Karpas-422 (cell line): ENCODE results near the gene RASSF8. TPM values are rescaled to one million over a fixed set of nuclear protein-coding genes. Genes with fewer than 3 reads are reported as not detected.
A peak's percentile ranks its signal among the peaks of the same experiment; 100 is the strongest.

ENCODE experiments used
- DNase-seq: peaks from one replicate; pipeline ENCODE4 v3.0.0-alpha.2; 2015
- H2AFZ ChIP-seq: fragments of 200-600 bp; sonication (generic); 2 replicates; pipeline ENCODE4 v1.6.1; 2014; ENCODE audit warnings: antibody characterized with exemption, low read length, mixed read lengths
- H3K27ac ChIP-seq: fragments of 200-600 bp; sonication (generic); 2 replicates; pipeline ENCODE4 v1.5.1; 2014; ENCODE audit warnings: mild to moderate bottlenecking, low read length, moderate library complexity
- H3K27me3 ChIP-seq: fragments of 200-600 bp; sonication (generic); 2 replicates; pipeline ENCODE4 v1.6.1; 2014; ENCODE audit warnings: low read length, mixed read lengths
- H3K36me3 ChIP-seq: fragments of 200-600 bp; sonication (generic); 2 replicates; pipeline ENCODE4 v1.6.1; 2014; ENCODE audit warnings: low read length, mixed read lengths; ENCODE audit not compliant: insufficient read depth
- H3K4me1 ChIP-seq: fragments of 200-600 bp; sonication (generic); 2 replicates; pipeline ENCODE4 v1.6.1; 2014; ENCODE audit warnings: mild to moderate bottlenecking, low read length, mixed read lengths
- H3K4me2 ChIP-seq: fragments of 200-600 bp; sonication (generic); 2 replicates; pipeline ENCODE4 v1.6.1; 2014; ENCODE audit warnings: low read length, low read depth, mild to moderate bottlenecking; ENCODE audit not compliant: poor library complexity, severe bottlenecking
- H3K4me3 ChIP-seq: fragments of 200-600 bp; sonication (generic); 2 replicates; pipeline ENCODE4 v1.5.1; 2014; ENCODE audit warnings: mild to moderate bottlenecking, antibody characterized with exemption, low read length, mixed read lengths
- H3K79me2 ChIP-seq: fragments of 200-600 bp; sonication (generic); 2 replicates; pipeline ENCODE4 v1.6.1; 2014; ENCODE audit warnings: mild to moderate bottlenecking, low read length, mixed read lengths
- H3K9ac ChIP-seq: fragments of 200-600 bp; sonication (generic); 2 replicates; pipeline ENCODE4 v1.6.0; 2014; ENCODE audit warnings: low read length
- H3K9me2 ChIP-seq: fragments of 200-600 bp; sonication (generic), shearing (Covaris generic); replicated peaks from 2 replicates; pipeline ENCODE4 v1.6.0; 2014; ENCODE audit warnings: mild to moderate bottlenecking, low read length, moderate library complexity; ENCODE audit not compliant: insufficient read depth
- H3K9me3 ChIP-seq: fragments of 300-700, 200-600 bp; sonication (generic); 2 replicates; pipeline ENCODE4 v1.6.1; 2014; ENCODE audit warnings: low read length, mixed read lengths
- H4K20me1 ChIP-seq: fragments of 200-600 bp; sonication (generic); 2 replicates; pipeline ENCODE4 v1.6.1; 2014; ENCODE audit warnings: mild to moderate bottlenecking, antibody characterized with exemption, low read length, low read depth; ENCODE audit not compliant: insufficient read depth
- total RNA-seq: library from RNA; depleted of rRNA; stranded (reverse); fragments of >200 nt; shearing (Covaris generic); gene quantifications from 2 replicates; pipeline ENCODE4 v1.2.3, GENCODE V29; 2014; ENCODE audit warnings: low replicate concordance

Gene RASSF8
- total RNA-seq, 1 experiment from 2014 or later = 0.45 TPM

DNA sequence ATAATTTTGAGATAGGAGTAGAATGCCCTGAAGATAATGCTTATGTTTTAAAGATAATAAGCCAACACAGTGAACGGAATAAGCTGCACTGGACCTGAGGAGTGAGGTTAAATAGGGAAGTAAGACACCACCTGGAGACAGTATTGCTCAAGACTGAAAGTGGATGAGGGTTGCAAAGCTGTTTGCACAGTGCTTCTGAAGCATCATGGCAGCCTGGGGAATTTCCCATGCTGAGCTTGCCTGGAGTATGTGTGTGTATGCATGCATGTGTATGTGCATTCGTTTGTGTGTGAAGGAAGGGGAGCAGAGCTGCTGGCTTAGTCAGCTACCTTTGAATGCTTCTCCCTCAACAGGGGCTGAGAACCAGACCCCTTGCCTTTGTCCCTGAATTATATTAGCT lies 130.5 kb downstream of the RASSF8 start:
- DNase-seq = no peak
- H3K4me2 ChIP-seq = no peak overlapping the region
- H3K27ac ChIP-seq = no peak overlapping the region
- no peaks in the 10 kb centered on the region for H3K9me2 ChIP-seq
- H3K9ac ChIP-seq = no peak overlapping the region
- no peaks in the 10 kb centered on the region for H4K20me1 ChIP-seq
- no peak overlapping the region for H2AFZ ChIP-seq
- H3K4me1 ChIP-seq = no peaks in the 10 kb centered on the region
- no peaks in the 10 kb centered on the region for H3K36me3 ChIP-seq
- H3K9me3 ChIP-seq = no peaks in the 10 kb centered on the region
- H3K4me3 ChIP-seq = no peak overlapping the region
- H3K79me2 ChIP-seq = no peaks in the 10 kb centered on the region
- H3K27me3 ChIP-seq = no peaks in the 10 kb centered on the region

DNA sequence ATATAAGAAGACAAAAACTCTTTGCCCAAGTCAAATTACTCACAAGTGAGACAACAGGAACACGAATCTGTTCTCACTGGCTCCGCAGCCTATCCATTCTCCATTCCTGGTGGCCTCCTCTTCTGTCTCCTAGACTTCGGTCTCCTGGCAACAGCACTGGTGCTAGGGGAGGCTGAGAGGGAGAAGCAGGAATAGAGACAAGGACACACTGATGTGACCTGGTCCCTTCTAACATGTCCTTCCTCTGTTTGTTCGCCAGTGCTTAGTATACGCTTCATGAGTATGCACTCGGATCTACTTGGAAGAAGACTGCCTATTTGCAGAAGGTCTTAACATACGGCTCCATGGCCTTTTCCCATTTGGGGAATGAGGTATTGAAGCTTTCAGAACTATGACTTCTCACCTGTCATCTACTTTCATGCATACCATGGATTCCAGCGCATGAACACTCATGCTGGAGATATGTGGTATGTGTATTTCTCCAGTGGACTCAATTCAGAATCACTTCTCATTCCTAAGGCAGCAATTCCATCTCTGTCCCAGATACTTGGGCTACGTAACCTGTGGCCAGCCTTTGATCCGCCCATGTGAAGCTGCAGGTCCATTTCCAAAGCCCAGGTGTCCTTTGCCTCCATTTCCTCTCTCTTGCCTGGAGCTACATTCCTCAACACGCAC lies 132.5 kb downstream of the RASSF8 start:
- Histone ChIP-seq H2AFZ (no peak overlapping the region), H3K9me3 (no peaks in the 10 kb centered on the region), H3K4me1 (no peaks in the 10 kb centered on the region), H4K20me1 (no peaks in the 10 kb centered on the region), H3K4me2 (no peak overlapping the region), H3K4me3 (no peak overlapping the region), H3K9ac (no peak overlapping the region), H3K27me3 (no peaks in the 10 kb centered on the region), H3K79me2 (no peaks in the 10 kb centered on the region), H3K27ac (no peak overlapping the region), H3K36me3 (no peaks in the 10 kb centered on the region), H3K9me2 (no peaks in the 10 kb centered on the region)
- no peak for DNase-seq

DNA sequence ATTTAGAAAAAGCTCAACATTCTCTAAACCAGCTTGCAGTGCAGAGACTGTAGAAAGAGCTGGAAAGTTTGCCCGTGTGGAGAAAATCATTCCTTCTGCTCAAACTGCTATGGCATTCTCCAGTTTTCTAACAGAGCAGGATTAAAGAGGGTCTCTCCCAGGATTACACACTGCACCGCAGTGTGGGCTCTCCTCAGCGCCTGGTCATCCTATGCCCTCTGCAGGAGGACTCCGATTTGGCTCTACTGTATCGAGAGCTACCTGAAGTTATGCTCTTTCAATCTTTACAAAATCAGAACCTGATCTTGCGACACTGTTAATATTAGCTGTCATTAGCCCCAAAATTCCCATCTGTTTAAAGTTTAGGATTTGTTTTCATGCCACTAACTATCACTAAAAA lies 133.3 kb downstream of the RASSF8 start:
- H2AFZ ChIP-seq = no peak overlapping the region
- DNase-seq = no peak
- H3K4me2 ChIP-seq = no peak overlapping the region
- H3K4me3 ChIP-seq = no peak overlapping the region
- no peaks in the 10 kb centered on the region for H3K79me2 ChIP-seq
- H4K20me1 ChIP-seq = no peaks in the 10 kb centered on the region
- H3K27ac ChIP-seq = no peak overlapping the region
- H3K36me3 ChIP-seq = no peaks in the 10 kb centered on the region
- H3K27me3 ChIP-seq = no peaks in the 10 kb centered on the region
- H3K9me2 ChIP-seq = no peaks in the 10 kb centered on the region
- no peaks in the 10 kb centered on the region for H3K9me3 ChIP-seq
- H3K9ac ChIP-seq = no peak overlapping the region
- H3K4me1 ChIP-seq = no peaks in the 10 kb centered on the region

DNA sequence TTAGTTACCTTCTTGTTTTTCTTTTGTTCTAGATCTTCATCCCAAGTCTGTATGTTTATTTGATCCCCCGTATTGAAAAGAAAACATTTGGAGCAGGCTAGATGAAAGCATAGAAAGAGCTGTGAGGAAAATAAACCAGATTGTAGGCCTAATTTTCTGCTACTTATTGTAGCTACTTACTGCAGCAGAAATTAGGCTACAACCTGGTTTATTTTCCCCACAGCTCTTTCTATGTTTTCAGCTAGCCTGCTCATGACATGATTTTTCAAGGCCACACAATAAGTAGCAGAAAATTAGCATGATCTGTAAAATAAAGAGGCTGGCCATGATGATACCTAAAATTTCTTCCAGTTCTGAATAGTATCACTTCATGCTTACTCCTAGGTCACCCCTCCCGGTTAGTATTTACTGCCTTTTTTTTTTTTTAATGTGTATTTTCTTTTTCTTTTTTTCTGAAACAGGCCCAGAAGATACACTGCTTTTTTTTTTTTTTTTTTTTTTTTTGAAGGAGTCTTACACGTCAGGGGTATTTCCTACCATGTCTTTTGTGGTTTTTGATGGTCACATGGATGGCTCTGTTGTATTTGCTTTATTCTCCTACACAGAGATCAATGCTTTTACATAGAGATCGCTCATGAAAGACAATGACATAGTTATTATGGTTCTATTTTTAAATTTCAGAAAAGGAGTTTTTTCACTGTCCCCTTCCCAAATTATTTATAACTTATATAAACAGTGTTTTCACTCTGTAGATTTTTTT lies 134.0 kb downstream of the RASSF8 start:
- Histone ChIP-seq H4K20me1 (no peaks in the 10 kb centered on the region), H2AFZ (no peak overlapping the region), H3K4me1 (no peaks in the 10 kb centered on the region), H3K27ac (no peak overlapping the region), H3K27me3 (no peaks in the 10 kb centered on the region), H3K4me3 (no peak overlapping the region), H3K9me2 (no peaks in the 10 kb centered on the region), H3K4me2 (no peak overlapping the region), H3K9ac (no peak overlapping the region), H3K9me3 (no peaks in the 10 kb centered on the region), H3K79me2 (no peaks in the 10 kb centered on the region), H3K36me3 (no peaks in the 10 kb centered on the region)
- no peak for DNase-seq

DNA sequence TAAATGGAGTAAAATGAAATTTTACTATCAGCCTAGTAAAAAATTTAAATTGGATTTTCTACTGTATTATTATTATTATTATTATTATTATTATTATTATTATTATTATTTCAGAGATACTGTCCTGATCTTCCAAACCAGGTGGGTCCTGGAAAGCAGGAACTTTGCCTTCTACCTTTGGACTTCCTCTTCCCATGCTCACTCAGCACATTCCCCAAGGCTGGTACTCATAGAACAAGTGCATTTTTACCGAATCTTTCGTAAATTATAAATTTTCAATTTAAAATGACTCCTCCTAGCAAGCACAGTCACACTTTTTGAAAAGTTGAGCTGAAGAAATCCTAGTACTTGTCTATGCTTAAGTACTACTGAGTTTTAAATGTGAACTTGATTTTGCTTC lies 136.7 kb downstream of the RASSF8 start:
- Histone ChIP-seq H3K36me3 (no peaks in the 10 kb centered on the region), H3K27me3 (no peaks in the 10 kb centered on the region), H3K4me1 (no peaks in the 10 kb centered on the region), H3K4me3 (no peak overlapping the region), H4K20me1 (no peaks in the 10 kb centered on the region), H3K9ac (no peak overlapping the region), H2AFZ (no peak overlapping the region), H3K9me3 (no peaks in the 10 kb centered on the region), H3K27ac (no peak overlapping the region), H3K9me2 (no peaks in the 10 kb centered on the region), H3K79me2 (no peaks in the 10 kb centered on the region), H3K4me2 (no peak overlapping the region)
- DNase-seq = no peak

DNA sequence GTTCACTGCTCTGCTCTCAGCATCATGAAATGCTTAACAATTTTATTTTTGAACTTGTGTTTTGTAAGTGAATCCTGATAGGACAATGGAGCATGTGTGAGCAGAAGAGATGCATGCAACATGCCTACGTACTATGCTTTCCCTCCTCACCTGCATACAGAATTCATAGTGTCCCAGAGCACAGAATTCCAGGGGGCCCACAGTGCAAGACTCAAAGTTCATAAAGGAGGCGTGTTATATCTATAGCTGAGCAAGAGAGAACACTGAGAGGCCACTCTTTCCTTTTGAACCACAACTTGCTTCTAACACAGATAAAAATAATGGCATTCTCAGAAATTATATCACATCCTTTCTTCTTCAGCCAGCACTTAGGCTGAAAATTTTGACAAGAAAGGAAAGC lies 137.6 kb downstream of the RASSF8 start:
- Histone ChIP-seq H3K4me2 (no peak overlapping the region), H3K27ac (no peak overlapping the region), H3K79me2 (no peaks in the 10 kb centered on the region), H2AFZ (no peak overlapping the region), H3K4me1 (no peaks in the 10 kb centered on the region), H4K20me1 (no peaks in the 10 kb centered on the region), H3K9ac (no peak overlapping the region), H3K9me2 (no peaks in the 10 kb centered on the region), H3K9me3 (no peaks in the 10 kb centered on the region), H3K4me3 (no peak overlapping the region), H3K36me3 (no peaks in the 10 kb centered on the region), H3K27me3 (no peaks in the 10 kb centered on the region)
- DNase-seq = no peak

DNA sequence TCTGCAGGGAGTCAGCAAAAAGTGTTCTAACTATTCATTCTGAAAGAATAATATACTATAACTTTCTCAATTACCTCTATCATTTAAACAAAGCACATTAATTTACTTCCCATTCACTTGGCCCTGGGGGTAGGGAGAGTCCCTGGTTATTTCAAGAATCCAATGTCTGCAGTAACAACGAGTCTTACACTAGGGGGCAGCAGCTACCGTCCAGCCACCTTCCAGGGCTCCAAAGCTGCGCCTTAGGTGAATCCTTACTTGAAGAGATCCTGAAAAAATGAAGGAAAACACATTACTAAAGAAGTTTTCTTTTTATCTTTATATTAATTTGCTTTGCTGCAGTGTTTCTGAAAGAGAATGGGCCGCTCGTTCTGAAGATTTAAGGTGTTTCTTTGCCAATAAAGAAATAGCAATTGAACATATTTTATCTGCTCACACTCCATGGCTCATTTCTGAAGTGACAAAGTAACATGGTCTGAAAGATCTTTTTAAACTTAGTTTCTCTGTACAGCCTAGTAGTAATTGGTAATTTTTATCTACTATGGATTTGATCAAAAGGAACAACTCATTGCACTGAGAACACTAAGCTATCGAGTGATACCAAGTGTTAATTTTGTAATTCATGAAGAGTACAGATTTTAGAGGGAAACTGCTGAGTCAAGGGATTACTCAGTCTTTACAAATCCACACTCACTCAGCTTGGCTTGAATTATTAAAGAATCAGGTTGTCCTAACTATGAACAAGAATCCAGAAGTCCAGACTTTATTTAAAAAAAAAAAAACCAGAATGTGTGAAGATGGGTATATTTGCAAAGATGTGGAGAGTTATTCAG lies 138.8 kb downstream of the RASSF8 start:
- Histone ChIP-seq H3K27ac (no peak overlapping the region), H3K4me2 (no peak overlapping the region)
- DNase-seq = peak; percentile 78

DNA sequence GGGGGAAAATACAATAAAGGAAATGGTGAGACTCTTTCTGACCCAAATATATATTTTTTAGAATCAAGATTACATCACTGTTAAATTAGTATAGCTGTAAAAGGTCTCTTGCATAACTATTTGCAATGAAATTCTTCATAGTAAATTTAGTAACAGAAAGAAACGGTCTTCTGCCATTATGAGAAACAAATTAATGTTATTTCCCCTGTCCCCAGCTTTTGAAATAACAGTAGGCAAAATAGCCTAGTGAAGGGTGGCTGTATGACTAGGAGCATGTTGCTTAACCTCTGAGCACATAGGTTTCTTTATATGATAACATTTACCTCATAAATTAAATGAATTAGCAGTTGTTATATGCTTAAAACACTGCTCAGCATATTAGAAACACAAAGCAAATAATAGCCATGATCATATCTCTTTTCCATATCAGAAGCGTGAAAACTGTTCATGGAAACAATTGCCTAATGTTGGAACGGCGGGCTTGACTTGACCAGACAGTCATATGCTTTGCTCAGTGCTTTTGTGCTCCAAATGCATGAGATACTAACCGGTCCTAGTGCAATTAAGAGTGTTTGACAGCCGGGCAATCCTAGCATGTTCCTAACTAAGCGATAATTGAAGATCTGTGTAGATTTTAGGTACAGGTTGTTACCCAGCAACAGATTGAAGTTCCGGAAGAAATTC lies 142.3 kb downstream of the RASSF8 start:
- no peak overlapping the region for H3K4me2 ChIP-seq

More for the DNA sequence above, 138.8 kb downstream of the RASSF8 start:
- H4K20me1 ChIP-seq = no peaks in the 10 kb centered on the region
- no peaks in the 10 kb centered on the region for H3K9me3 ChIP-seq
- no peaks in the 10 kb centered on the region for H3K27me3 ChIP-seq
- H3K9me2 ChIP-seq = no peaks in the 10 kb centered on the region
- H2AFZ ChIP-seq = no peak overlapping the region
- no peak overlapping the region for H3K9ac ChIP-seq
- H3K4me1 ChIP-seq = no peaks in the 10 kb centered on the region
- H3K4me3 ChIP-seq = no peak overlapping the region
- no peaks in the 10 kb centered on the region for H3K36me3 ChIP-seq
- H3K79me2 ChIP-seq = no peaks in the 10 kb centered on the region

More for the DNA sequence above, 142.3 kb downstream of the RASSF8 start:
- Histone ChIP-seq H3K79me2 (no peaks in the 10 kb centered on the region), H2AFZ (no peak overlapping the region), H3K9me3 (no peaks in the 10 kb centered on the region), H3K9me2 (no peaks in the 10 kb centered on the region), H3K9ac (no peak overlapping the region), H3K4me3 (no peak overlapping the region), H3K36me3 (no peaks in the 10 kb centered on the region), H3K27me3 (no peaks in the 10 kb centered on the region), H3K27ac (no peak overlapping the region), H4K20me1 (no peaks in the 10 kb centered on the region), H3K4me1 (no peaks in the 10 kb centered on the region)
- no peak for DNase-seq
